Panc1 (cell line): ENCODE results near the gene WNT2.

Experiments
- CTCF ChIP-seq: fragments of 450-650 bp; IDR thresholded peaks from 2 replicates; pipeline ENCODE4 v1.5.1; 2017; ENCODE audit warnings: mild to moderate bottlenecking
- POLR2AphosphoS5 ChIP-seq: IDR thresholded peaks from 2 replicates; pipeline ENCODE4 v1.6.1; 2012; ENCODE audit warnings: mild to moderate bottlenecking, low read depth, low read length, moderate library complexity
- REST ChIP-seq, 2 experiments: IDR thresholded peaks; 2 replicates each; pipeline ENCODE4 v1.6.1; 2011 to 2012; ENCODE audit warnings: low read depth in 2 of 2, control low read depth in 1 of 2, low read length in 1 of 2, mild to moderate bottlenecking in 1 of 2, moderate library complexity in 1 of 2; ENCODE audit not compliant: insufficient read depth in 1 of 2
- TCF7L2 ChIP-seq: IDR thresholded peaks from 2 replicates; pipeline ENCODE4 v1.6.1; 2011; ENCODE audit warnings: mild to moderate bottlenecking, low read depth, low read length, inconsistent platforms

- TF ChIP-seq CTCF = no peak
- no peak for TF ChIP-seq REST (IDR thresholded peaks at IDR 0.05; ENCODE audit: insufficient read depth in 1 of 2, low read depth in 2 of 2, low read length in 1 of 2)
- TF ChIP-seq POLR2AphosphoS5 = no peak
- no peak for TF ChIP-seq TCF7L2
These were observed 60.3 kb downstream of the WNT2 start for GRCh38 chr7:117262546-117262945.
